ENCODE results near the gene SCN4B. TPM values are rescaled to one million over a fixed set of nuclear protein-coding genes. Genes with fewer than 3 reads are reported as not detected.

The SCN4B gene, protein sequence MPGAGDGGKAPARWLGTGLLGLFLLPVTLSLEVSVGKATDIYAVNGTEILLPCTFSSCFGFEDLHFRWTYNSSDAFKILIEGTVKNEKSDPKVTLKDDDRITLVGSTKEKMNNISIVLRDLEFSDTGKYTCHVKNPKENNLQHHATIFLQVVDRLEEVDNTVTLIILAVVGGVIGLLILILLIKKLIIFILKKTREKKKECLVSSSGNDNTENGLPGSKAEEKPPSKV
- 0.08 TPM in 1 of 2 replicates, not detected in the other for total RNA-seq (2021)
- percentile 10 among the genes with signal in this experiment for Bru-seq, nascent RNA
- BruChase-seq, experiment 1, labeled RNA remaining after a 2-hour chase: percentile 8 among the genes with signal in this experiment
- percentile 15 among the genes with signal in this experiment for BruChase-seq, experiment 2, labeled RNA remaining after a 6-hour chase
- long read RNA-seq: 0 reads

DNA sequence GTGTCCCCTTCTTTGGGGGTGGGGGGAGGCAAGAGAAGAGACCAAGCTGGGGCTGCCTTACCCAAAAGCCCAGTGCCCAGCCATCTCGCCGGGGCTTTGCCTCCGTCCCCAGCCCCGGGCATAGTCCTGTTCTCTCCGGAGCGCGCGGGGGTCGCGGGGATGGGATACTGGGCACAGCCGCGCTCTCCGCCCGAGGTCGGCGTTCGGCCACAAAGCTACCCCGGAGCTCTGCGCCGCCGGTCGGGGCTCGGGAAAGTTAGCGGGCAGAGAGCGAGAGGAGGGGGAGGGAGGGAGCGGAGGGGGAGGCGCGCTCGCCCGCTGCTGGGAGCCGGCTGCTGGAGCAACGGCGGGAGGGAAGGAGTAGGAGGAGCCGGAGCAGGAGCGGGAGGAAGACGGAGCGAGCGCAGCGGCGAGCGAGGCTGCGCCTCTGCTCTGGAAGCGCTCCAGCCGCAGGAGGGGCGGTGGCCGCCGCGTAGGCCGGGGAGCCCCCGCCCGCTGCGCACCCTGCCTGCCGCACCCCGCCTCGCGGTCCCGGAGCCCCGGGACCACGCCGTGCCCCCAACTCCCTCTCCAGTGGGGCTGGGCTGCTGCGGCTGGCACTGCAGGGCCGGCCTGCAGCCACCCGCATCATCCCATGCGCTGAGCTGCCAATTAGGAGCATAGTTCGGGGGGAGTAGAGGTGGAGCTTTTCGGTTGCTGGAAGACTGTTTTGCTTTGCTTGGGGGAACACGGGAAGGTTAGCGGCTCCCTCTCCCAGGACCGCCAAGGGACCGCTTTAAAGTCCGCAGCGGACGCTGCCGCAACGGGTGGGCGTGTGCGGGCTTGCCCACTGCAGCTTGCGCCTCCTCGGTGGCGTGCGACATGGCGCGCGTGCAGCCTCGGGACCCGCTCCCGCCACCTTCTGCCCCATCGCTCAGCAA lies at the start of gene SCN4B:
Gene SCN4B, minus strand, starts transcription at position 272 of the 920 bp plus-strand sequence. Its CDS starts 150 bp downstream, at position 122.
- CTCF ChIA-PET: interaction anchor here (0.7 kb wide), 1 partner anchor 111 kb away, joined by 12 read pairs; the partner anchor contains the start of gene MPZL2

DNA sequence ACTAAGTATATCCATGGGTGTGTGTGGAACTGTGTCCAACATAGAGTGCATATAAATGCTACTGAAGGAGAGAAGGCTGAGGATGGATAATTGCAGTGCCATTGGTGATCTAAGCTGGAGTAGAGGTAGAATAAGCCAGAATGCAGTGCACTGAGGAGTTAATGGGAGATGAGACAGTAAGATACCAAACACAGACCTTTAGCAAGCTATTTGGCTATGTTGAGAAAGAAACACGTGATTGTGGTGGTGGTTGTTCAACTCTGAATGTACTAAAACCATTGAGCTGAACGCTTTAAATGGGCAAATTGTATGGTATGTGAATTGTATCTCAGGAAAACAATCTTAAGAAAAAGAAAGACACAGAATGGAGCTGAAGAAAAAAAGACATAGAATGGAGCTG lies 49.3 kb upstream of the SCN4B start:
- BruUV-seq (replicated peaks): no TSS peak
- intact Hi-C loops (cut with micrococcal nuclease; ENCODE audit: unreplicated experiment): no loop called here
- no peak overlapping the region for H3K4me2 ChIP-seq
- no peaks in the 10 kb centered on the region for H3K36me3 ChIP-seq (ENCODE audit: low read depth)
- no peaks in the 10 kb centered on the region for H4K20me1 ChIP-seq (ENCODE audit: insufficient read depth)
- ChIA-PET CTCF (no interaction called here), POLR2A (ENCODE audit: unreplicated experiment) (no interaction called here)
- 0 out of 2 replicates have a peak, but pooled peaks cover 3% of the 10 kb centered on the region for H3K9me2 ChIP-seq (ENCODE audit: insufficient read depth)
- no peaks in the 10 kb centered on the region; the same call in 1 of the 2 replicates for H3F3A ChIP-seq (ENCODE audit: insufficient read depth, low read depth)
- no peaks in the 10 kb centered on the region for H3K27me3 ChIP-seq (ENCODE audit: insufficient read depth, low read depth)
- no peaks in the 10 kb centered on the region for H3K9me3 ChIP-seq (ENCODE audit: insufficient read depth, low read depth)
- TF ChIP-seq, protein P1, sequence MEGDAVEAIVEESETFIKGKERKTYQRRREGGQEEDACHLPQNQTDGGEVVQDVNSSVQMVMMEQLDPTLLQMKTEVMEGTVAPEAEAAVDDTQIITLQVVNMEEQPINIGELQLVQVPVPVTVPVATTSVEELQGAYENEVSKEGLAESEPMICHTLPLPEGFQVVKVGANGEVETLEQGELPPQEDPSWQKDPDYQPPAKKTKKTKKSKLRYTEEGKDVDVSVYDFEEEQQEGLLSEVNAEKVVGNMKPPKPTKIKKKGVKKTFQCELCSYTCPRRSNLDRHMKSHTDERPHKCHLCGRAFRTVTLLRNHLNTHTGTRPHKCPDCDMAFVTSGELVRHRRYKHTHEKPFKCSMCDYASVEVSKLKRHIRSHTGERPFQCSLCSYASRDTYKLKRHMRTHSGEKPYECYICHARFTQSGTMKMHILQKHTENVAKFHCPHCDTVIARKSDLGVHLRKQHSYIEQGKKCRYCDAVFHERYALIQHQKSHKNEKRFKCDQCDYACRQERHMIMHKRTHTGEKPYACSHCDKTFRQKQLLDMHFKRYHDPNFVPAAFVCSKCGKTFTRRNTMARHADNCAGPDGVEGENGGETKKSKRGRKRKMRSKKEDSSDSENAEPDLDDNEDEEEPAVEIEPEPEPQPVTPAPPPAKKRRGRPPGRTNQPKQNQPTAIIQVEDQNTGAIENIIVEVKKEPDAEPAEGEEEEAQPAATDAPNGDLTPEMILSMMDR (conservative IDR thresholded peaks at IDR 0.05): no peak
- TF ChIP-seq EZH2 (IDR thresholded peaks at IDR 0.05; ENCODE audit: low read depth): no peak
- peaks cover 6% of the 10 kb centered on the region; the same call in 1 of the 2 replicates for H3K4me1 ChIP-seq (replicated peaks; ENCODE audit: insufficient read depth)
- no peak overlapping the region for H2AFZ ChIP-seq
- no peaks in the 10 kb centered on the region for H3K79me2 ChIP-seq (ENCODE audit: low read depth)
- H3K27ac ChIP-seq: no peak overlapping the region
- no peak overlapping the region for H3K4me3 ChIP-seq
- no peak for DNase-seq

More for the DNA sequence above, at the start of gene SCN4B:
- intact Hi-C loops (cut with micrococcal nuclease; ENCODE audit: unreplicated experiment): no loop called here
- H3K36me3 ChIP-seq (ENCODE audit: low read depth): no peaks in the 10 kb centered on the region
- no peaks in the 10 kb centered on the region for H3K9me2 ChIP-seq (ENCODE audit: insufficient read depth)
- H3K4me3 ChIP-seq: no peak within 1 kb of the TSS
- peaks cover 79% of the 10 kb centered on the region for H3K27me3 ChIP-seq (ENCODE audit: insufficient read depth, low read depth)
- H2AFZ ChIP-seq: no peak within 1 kb of the TSS
- H3K9me3 ChIP-seq (ENCODE audit: insufficient read depth, low read depth): no peaks in the 10 kb centered on the region
- no peaks in the 10 kb centered on the region; the same call in 1 of the 2 replicates for H3K4me1 ChIP-seq (replicated peaks; ENCODE audit: insufficient read depth)
- H3K79me2 ChIP-seq (ENCODE audit: low read depth): no peaks in the 10 kb centered on the region
- TF ChIP-seq EZH2 (IDR thresholded peaks at IDR 0.05; ENCODE audit: low read depth): no peak
- TF ChIP-seq, protein P1 (conservative IDR thresholded peaks at IDR 0.05): no peak
- H3F3A ChIP-seq (ENCODE audit: insufficient read depth, low read depth): peaks cover 5% of the 10 kb centered on the region; the same call in 1 of the 2 replicates
- no peaks in the 10 kb centered on the region for H4K20me1 ChIP-seq (ENCODE audit: insufficient read depth)
- DNase-seq: peak in 1 of 2 experiments; percentile 41
- POLR2A ChIA-PET (ENCODE audit: unreplicated experiment): no interaction called here
- no peak within 1 kb of the TSS for H3K27ac ChIP-seq
- BruUV-seq (replicated peaks): no TSS peak
- no peak within 1 kb of the TSS for H3K4me2 ChIP-seq

Data from PC-9 (cell line).